NOMO-1 treated with DMSO at 0.1 percent for 48 hours (cell line): ENCODE data around the gene LILRA2.
"Not testable (repeated sequence)": the region's sequence is repeated elsewhere in the genome, so short reads cannot be mapped to it uniquely, and the experiment has no call there.

Experiments used
- DNase-seq: peaks from one replicate; lab custom pipeline; 2025; ENCODE audit not compliant: unreplicated experiment; lab: John Stamatoyannopoulos, UW

Gene LILRA2

DNA sequence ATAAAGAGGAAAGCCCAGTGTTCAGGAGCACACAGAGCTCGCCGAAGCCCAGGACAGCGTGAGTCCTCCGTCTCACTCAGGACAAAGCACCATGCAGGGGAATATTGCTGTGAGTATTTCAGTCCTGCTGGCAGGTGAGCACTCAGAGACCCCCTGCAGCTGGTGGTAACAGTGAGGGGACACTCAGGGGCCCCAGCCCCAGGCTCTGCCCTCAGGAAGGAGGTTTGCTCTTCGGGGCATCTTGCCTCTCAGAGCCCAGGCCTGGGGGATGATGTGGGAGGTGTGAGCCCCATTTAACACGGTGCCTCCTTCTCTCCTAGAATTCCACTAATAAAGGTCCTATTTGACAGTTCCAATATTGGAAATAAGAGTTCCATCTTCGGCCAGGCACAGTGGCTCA lies 34.6 kb downstream of the LILRA2 start:
- DNase-seq, result no peak

DNA sequence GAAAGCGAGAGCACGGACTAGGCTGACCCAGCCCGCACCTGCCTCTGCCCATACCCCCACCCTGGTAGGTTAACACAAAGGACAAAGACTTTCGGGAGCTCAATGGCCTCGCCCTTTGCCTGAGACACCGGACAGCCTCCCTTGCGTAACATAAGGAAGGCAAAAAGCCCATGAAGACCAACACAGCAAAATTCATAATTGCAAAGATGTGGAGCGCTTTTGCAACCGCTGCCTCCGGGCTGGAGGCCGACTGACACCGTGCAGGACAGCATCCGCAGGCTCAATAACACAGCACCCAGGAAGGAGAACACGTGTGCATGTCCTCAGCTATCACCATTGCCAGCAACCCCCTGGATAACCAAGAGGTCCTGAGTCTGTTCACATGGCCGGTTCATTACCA lies 35.2 kb downstream of the LILRA2 start:
- peak; percentile 26 for DNase-seq

DNA sequence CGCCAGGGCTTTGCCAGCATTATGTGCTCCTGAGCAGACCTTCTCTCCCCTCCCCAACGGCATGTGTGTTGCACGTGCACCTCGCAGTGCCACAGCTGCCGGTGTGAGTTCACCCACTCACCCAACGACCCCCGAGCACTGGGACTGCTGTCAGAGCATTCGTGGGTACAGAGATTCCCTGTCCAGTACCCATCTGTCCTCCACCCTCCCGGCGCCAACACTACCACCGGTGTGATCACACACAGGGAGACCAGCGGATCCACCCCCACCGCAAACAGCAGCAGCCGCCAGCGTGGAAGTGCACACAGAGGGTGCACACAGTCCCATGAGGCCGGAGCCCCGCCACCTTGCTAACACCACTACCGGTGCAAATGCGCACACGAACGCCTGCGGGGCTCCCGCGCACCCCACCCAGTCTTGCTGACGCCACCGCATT lies 35.8 kb downstream of the LILRA2 start:
- DNase-seq, result no peak

DNA sequence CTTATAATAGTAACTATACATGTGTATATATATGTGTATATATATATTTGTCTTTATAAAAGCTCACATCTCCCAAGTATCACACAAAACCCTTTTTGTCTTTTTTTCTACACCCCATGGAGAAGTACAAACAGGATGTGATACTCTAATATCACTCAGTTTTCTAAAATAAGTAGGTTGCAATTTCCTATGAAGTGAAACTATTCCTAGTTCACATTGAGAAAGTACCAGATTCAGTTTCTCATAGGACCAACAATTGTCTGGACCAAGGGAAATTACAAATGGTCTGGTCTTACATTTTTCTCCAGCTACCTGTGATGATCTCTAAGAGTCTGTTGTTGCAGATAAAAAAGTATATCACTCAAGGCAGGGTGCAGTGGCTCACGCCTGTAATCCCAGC lies 38.8 kb downstream of the LILRA2 start:
- peak; percentile 43 for DNase-seq

DNA sequence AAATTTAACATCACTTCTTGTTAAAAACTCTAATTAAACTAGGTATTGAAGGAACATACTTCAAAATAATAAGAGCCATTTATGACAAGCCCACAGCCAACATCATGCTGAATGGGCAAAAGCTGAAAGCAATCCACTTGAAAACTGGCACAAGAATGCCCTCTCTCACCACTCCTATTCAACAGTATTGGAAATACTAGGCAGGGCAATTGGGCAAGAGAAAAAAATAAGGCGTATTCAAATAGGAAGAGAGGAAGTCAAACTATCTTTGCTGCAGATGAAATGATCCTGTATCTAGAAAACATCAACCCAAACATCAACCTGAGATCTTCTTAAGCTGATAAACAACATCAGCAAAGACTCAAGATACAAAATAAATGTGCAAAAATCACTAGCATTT lies 41.1 kb downstream of the LILRA2 start:
- no peak for DNase-seq

DNA sequence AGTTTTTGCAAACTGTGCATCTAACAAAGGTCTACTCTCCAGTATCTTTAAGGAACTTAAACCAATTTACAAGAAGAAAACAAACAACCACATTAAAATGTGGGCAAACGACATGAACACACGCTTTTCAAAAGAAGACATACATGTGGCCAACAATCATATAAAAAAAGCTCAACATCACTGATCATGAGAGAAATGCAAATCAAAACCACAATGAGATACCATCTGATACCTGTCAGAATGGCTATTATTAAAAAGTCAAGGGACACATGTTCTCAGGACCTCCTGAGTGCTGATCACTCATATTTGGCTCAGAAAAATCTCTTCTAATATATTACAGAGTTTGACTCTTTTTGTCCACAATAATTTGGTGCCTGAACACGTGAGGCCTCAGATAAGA lies 42.5 kb downstream of the LILRA2 start:
- no peak for DNase-seq

DNA sequence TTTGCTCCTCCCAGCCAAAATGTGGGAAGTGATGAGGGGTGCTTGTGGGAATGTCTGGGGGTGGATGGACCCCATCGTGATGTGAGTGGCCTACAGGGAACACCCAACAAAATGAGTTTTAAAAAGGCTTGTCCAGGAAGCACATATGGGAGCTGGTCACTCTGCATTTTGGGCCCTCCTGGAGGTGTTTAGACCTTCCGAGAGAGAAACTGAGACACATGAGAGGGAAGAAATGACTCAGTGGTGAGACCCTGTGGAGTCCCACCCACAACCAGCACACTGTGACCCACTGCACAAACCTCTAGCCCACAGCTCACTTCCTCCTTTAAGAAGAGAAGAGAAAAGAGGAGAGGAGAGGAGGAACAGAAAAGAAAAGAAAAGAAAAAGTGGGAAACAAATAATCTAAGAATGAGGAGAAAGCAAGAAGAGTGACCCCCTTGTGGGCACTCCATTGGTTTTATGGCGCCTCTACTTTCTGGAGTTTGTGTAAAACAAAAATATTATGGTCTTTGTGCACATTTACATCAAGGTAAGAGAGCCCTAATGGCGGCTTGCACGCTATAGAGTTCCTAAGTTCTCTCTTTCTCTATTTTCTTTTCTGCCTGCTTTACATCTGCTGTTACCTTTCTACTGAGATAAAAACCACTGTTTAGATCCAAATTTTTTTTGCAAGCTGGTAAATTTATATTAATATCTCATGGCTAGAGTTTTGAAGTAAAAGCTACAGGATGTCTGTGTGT lies 43.4 kb downstream of the LILRA2 start:
- no peak for DNase-seq

DNA sequence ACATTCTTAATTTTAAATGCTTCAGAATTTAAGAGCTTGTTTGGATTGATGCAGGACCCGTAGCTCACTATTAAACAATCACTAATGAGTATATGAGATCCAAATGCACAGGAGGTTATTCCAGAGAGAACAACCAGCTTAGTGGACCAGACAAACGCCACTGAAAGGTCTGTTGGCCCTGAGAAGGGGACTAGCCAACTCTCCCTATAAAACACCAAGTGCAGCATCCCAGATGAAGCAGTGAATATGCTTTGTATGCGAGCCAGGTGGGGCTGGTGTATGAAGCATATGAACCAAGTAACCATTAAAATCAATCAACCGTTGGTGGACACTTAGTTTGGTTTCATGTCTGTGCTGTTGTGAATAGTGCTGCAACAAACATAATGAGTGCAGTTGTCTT lies 46.9 kb downstream of the LILRA2 start:
- DNase-seq, result no peak

DNA sequence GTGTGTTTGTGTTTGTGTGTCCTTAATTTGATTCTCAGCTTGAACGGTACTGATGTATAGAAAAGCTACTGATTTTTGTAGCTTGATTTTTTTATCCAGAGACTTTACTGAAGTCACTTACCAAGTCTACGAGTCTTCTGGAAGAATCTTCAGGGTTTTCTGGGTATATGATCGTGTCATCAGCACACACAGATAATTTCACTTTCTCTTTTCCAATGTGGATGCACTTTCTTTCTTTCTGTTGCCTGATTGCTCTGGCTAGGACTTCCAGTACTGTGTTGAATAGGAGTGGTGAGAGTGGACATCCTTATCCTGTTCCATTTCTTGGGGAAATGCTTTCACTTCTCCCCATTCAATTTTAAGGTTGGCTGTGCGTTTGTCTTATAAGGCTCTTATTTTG lies 48.8 kb downstream of the LILRA2 start:
- DNase-seq, result no peak

DNA sequence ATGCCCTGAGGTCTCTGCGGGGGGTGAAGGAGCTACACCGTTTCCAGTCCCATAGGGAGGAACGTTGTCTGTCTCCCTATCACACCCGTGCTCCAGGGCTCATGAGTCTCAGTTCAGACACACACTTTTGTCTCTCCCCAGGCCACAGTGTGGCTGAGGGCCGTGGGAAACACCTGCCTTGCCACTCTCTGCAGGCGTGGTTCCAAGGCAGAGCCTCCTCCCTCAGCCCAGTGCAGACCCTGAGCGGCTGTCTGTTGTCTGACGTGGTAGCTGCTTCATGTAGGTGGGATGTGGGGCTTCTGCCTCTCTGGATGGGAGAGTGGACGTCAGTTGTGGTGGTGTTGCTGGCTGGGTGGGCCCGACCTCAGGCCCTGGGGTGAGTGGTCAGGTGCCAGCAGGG lies 50.6 kb downstream of the LILRA2 start:
- not testable (repeated sequence) for DNase-seq

DNA sequence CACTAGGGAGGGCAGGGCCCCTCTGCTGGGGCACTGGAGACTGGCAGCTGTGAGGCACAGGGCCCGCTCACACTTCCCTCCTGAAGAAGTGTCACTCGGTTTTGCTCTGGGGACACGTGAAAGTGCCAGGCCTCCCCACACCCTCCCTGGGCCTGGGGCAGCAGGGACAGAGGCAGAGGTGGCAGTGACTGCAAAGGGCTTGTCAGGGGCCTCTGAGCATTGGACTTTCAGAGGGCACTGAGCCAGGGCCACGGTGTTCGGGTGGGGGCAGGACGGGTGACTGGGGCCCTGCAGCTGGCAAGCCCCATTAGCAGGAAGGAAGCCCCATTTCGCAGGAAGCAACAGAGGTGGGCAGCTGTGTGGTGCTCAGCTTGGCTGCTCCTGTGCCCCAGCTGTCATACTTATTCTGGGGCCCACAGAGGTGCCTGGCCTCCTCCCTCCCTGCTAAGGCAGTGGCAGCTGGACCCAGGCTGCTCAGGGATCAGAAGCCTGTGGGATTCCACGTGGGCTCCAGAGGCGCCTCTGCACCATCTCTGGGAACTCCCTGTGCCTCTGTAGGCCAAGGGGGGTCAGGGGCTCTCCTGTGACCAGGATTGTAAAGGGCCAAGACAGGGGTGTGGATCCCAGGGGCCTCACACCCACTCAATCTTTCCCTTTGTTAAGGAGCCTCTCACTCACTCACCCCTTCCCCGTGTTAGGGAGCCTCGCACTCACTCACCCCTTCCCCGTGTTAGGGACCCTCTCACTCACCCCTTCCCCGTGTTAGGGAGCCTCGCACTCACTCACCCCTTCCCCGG lies 51.5 kb downstream of the LILRA2 start:
- not testable (repeated sequence) for DNase-seq

DNA sequence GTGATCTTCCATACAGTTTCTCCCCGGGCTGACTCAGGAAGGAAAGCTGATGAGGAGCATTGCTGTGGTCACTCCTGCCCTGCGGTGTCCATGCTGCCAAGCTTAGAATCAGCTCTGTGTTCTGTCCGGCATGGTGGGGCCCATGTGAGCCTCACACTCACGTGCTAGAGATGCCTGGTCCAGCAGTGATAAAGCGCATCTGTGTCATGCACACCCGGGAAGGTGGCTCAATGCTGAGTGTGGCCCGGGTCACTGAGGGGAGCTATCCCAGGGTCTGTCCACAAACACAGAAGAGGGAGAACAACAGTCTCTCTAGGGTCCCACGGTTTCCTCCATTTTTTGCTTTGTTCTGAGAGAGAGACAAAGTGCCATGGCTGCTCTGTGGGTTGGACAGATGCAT lies 53.2 kb downstream of the LILRA2 start:
- no peak for DNase-seq

DNA sequence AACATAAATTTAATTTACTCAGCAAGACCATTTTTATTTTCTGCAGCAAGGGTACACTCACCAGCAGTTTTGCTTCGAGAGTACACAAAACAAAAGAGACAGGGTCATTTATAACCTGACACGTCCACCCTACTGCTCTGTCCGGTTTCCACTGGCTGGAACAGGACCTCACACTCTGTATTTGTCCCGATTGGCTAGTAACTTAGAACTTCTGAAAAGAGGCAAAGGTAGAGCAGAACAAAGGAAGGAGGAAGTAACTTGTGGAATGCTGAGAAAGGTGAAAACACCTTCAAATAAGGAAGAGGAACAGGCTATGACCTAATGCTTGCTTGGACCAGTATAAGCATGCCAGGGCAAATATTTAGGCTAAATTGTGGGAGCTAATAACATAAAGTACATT lies 54.3 kb downstream of the LILRA2 start:
- not testable (repeated sequence) for DNase-seq

DNA sequence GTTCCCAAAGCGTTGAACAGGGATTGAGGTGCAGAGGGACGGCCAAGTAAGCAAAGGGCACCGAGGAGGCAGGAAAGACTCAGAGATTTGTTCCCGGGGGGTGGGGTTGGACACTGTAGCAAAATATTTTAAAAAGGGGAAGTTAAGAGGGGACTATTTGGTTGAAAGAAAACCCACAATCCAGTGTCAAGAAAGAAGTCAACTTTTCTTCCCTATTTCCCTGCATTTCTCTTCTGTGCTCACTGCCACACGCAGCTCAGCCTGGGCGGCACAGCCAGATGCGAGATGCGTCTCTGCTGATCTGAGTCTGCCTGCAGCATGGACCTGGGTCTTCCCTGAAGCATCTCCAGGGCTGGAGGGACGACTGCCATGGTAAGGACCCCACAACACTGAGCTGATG lies 56.7 kb downstream of the LILRA2 start, which contains the start of gene LILRB1:
LILRB1 (plus strand) TSS at position 223 of the 400 bp plus-strand sequence. CDS start 590 bp downstream, outside the sequence.
- DNase-seq, result peak; percentile 62

DNA sequence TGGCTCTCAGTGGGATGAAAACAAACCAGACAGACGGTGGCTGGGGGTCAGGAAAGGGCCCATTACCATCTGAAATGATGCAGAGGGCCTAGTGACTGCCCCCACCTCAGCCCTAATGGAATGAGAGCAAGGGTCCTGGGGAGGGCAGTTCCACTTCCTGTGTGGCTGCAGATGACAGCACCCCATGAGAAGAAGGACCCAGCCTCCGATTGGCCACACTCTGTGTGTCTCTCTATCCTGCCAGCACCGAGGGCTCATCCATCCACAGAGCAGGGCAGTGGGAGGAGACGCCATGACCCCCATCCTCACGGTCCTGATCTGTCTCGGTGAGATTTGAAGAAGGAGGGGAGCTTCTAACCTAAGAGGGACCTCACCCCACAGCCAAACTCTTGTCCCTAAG lies 57.2 kb downstream of the LILRA2 start:
- DNase-seq, result no peak

DNA sequence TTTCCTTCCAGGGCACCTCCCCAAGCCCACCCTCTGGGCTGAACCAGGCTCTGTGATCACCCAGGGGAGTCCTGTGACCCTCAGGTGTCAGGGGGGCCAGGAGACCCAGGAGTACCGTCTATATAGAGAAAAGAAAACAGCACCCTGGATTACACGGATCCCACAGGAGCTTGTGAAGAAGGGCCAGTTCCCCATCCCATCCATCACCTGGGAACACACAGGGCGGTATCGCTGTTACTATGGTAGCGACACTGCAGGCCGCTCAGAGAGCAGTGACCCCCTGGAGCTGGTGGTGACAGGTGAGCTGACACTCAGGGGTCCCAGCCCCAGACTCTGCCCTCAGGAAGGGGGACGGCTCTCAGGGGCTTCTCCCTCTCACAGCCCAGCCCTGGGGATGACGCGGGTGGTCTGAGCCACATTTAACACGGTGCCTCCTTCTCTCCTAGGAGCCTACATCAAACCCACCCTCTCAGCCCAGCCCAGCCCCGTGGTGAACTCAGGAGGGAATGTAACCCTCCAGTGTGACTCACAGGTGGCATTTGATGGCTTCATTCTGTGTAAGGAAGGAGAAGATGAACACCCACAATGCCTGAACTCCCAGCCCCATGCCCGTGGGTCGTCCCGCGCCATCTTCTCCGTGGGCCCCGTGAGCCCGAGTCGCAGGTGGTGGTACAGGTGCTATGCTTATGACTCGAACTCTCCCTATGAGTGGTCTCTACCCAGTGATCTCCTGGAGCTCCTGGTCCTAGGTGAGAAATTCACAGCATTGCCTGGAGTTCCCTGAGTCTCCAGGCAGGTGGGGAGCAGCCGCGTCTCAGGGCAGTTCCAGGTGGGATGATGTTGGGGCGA lies 58.1 kb downstream of the LILRA2 start:
- DNase-seq, result not testable (repeated sequence)

DNA sequence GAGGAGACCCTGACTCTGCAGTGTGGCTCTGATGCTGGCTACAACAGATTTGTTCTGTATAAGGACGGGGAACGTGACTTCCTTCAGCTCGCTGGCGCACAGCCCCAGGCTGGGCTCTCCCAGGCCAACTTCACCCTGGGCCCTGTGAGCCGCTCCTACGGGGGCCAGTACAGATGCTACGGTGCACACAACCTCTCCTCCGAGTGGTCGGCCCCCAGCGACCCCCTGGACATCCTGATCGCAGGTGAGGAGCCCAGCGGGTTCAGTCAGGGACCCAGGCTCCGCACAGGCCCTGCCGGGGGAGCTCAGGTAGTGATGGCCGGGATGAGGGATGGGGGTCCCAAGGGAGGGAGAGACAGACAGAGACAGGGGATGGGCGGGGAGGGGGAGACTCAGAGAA lies 58.9 kb downstream of the LILRA2 start:
- DNase-seq, result not testable (repeated sequence)

DNA sequence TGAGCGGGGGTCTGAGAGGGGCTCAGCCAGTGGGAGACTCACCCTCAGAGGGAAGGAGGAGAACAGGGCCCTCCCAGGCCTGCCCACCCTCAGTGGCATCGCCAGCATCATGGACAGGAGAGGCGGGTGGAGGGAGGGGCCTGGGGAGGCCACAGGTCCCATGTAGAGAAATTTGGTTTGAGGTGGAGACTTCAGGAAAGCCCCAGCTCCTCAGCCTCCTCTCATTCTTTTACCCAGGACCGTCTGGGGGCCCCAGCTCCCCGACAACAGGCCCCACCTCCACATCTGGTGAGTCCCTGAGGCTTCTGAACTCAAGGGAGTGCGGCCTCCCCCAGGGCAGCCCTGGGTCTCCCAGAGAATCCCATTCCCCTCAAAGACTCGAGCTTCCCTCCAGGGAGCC lies 59.8 kb downstream of the LILRA2 start:
- DNase-seq, result no peak

DNA sequence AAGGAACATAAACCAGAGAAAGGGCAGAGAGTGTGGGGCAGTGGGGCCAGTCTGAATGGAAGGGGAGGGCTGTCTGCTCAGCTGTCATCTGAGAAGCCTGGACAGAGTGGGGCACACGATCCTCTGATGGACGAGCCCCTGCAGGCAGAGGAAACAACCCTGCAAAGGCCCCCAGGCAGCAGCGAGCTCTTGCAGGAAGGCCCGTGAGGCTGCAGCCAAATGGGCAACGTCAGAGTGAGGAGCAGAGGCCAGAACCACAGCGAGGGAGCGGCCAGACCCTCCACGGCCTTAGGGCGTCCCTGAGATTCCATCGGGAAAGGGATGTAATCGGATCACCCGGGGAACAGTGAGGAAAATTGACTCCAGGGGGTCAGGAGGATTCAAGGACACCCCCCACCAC lies 62.5 kb downstream of the LILRA2 start:
- DNase-seq, result not testable (repeated sequence)

DNA sequence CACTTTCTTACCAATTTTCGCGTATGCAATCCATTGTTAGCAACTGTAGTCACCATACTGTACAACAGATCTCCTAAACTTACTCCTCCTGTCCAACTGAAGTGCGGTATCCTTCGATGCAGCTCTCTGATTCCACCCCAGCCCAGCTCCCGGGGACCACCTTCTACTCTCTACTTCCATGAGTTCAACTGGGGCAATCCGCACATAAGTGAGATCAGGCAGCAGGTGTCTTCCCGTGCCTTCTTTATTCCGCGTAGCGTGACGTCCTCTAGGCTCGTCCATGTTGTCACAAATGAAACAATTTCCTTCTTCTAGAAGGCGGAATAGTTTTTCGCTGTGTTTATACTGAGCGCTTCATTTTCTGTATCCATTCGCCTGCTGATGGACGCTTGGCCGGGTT lies 65.1 kb downstream of the LILRA2 start:
- DNase-seq, result no peak
